Parathyroid adenoma (tissue), 2 donors: ENCODE measurements around the gene NDUFAF8.

Experiments used
- H2AFZ ChIP-seq: fragments of 300-600 bp; sonication (generic); one replicate; pipeline ENCODE4 v1.7.0; 2017; ENCODE audit warnings: antibody characterized with exemption, mild to moderate bottlenecking
- H3K27ac ChIP-seq: fragments of 300-600 bp; sonication (generic); one replicate; pipeline ENCODE4 v1.7.0; 2017
- H3K27me3 ChIP-seq: fragments of 300-600 bp; sonication (generic); one replicate; pipeline ENCODE4 v1.7.0; 2017; ENCODE audit warnings: low read length; ENCODE audit not compliant: control insufficient read depth, insufficient read depth
- H3K36me3 ChIP-seq: fragments of 300-600 bp; sonication (generic); one replicate; pipeline ENCODE4 v1.7.0; 2017; ENCODE audit warnings: low read length; ENCODE audit not compliant: control insufficient read depth, insufficient read depth
- H3K4me1 ChIP-seq: fragments of 300-600 bp; sonication (generic); one replicate; pipeline ENCODE4 v1.7.0; 2017; ENCODE audit warnings: control low read depth
- H3K4me2 ChIP-seq: fragments of 300-600 bp; sonication (generic); one replicate; pipeline ENCODE4 v1.7.0; 2017; ENCODE audit warnings: low read length
- H3K4me3 ChIP-seq: fragments of 300-600 bp; sonication (generic); one replicate; pipeline ENCODE4 v1.7.0; 2017; ENCODE audit warnings: low read depth, low read length
- H3K79me2 ChIP-seq: fragments of 300-600 bp; sonication (generic); one replicate; pipeline ENCODE4 v1.7.0; 2017; ENCODE audit warnings: control low read depth
- H3K9ac ChIP-seq: fragments of 300-600 bp; sonication (generic); one replicate; pipeline ENCODE4 v1.7.0; 2017; ENCODE audit warnings: mild to moderate bottlenecking
- H3K9me3 ChIP-seq: fragments of 300-600 bp; sonication (generic); one replicate; pipeline ENCODE4 v1.7.0; 2017; ENCODE audit warnings: low read length; ENCODE audit not compliant: control insufficient read depth
- CTCF ChIP-seq: fragments of 300-600 bp; sonication (generic); IDR thresholded peaks from one replicate; pipeline ENCODE4 v1.7.0; 2017; ENCODE audit warnings: antibody characterized with exemption, mild to moderate bottlenecking
- donor health status: primary hyperparathyroidism.

NDUFAF8 gene

GRCh38 chr17:81238815-81239713 is at the start of gene NDUFAF8, which contains the start of gene TEPSIN:
NDUFAF8 (plus strand) TSS chr17:81239318; CDS start chr17:81239364, 46 bp downstream.
TEPSIN (minus strand) TSS chr17:81239055; CDS start chr17:81239033, 22 bp downstream.
- no peaks in the 10 kb centered on the region for H3K9me3 ChIP-seq
- peak within 1 kb of the TSS; percentile 91 for H3K9ac ChIP-seq
- peaks cover 17% of the 10 kb centered on the region for H3K4me1 ChIP-seq
- H3K27me3 ChIP-seq: no peaks in the 10 kb centered on the region
- peak within 1 kb of the TSS; percentile 53 for H3K27ac ChIP-seq
- H3K36me3 ChIP-seq: no peaks in the 10 kb centered on the region
- H3K4me2 ChIP-seq: peak within 1 kb of the TSS; percentile 92
- H3K79me2 ChIP-seq: peaks cover 28% of the 10 kb centered on the region
- H3K4me3 ChIP-seq: peak within 1 kb of the TSS; percentile 85
- TF ChIP-seq CTCF: no peak
- peak within 1 kb of the TSS; percentile 97 for H2AFZ ChIP-seq

GRCh38 chr17:81189670-81190530 is 49.2 kb upstream of the NDUFAF8 start:
- H3K27me3 ChIP-seq: no peaks in the 10 kb centered on the region
- no peak overlapping the region for H3K4me3 ChIP-seq

GRCh38 chr17:81190591-81190990 is 48.5 kb upstream of the NDUFAF8 start:
- no peak overlapping the region for H3K27ac ChIP-seq
- H3K4me1 ChIP-seq: no peaks in the 10 kb centered on the region
- no peaks in the 10 kb centered on the region for H3K36me3 ChIP-seq
- TF ChIP-seq CTCF: no peak
- no peak overlapping the region for H2AFZ ChIP-seq
- no peaks in the 10 kb centered on the region for H3K79me2 ChIP-seq
- H3K4me2 ChIP-seq: no peak overlapping the region
- no peak overlapping the region for H3K4me3 ChIP-seq
- no peak overlapping the region for H3K9ac ChIP-seq
- H3K9me3 ChIP-seq: no peaks in the 10 kb centered on the region
- H3K27me3 ChIP-seq: no peaks in the 10 kb centered on the region

More at GRCh38 chr17:81189670-81190530, 49.2 kb upstream of the NDUFAF8 start:
- H3K9me3 ChIP-seq: no peaks in the 10 kb centered on the region
- no peak overlapping the region for H2AFZ ChIP-seq
- H3K4me2 ChIP-seq: no peak overlapping the region
- H3K36me3 ChIP-seq: no peaks in the 10 kb centered on the region
- peak; percentile 25 for TF ChIP-seq CTCF
- no peak overlapping the region for H3K27ac ChIP-seq
- H3K9ac ChIP-seq: no peak overlapping the region
- H3K4me1 ChIP-seq: no peaks in the 10 kb centered on the region
- no peaks in the 10 kb centered on the region for H3K79me2 ChIP-seq

GRCh38 chr17:81191116-81191515 is 48.0 kb upstream of the NDUFAF8 start:
- Histone ChIP-seq H2AFZ (no peak overlapping the region), H3K4me1 (no peaks in the 10 kb centered on the region), H3K79me2 (no peaks in the 10 kb centered on the region), H3K36me3 (no peaks in the 10 kb centered on the region), H3K9ac (no peak overlapping the region), H3K27me3 (no peaks in the 10 kb centered on the region), H3K27ac (no peak overlapping the region), H3K4me2 (no peak overlapping the region), H3K4me3 (no peak overlapping the region), H3K9me3 (no peaks in the 10 kb centered on the region)
- TF ChIP-seq CTCF: no peak
